Stimulated activated CD4-positive, alpha-beta T cell treated with anti-CD3 and anti-CD28 coated beads, Interleukin-2, amount 100 ng/mL, for 48 hours (primary cell): Measurements from ENCODE around the gene KRT1.
"Not testable (repeated sequence)": the region's sequence is repeated elsewhere in the genome, so short reads cannot be mapped to it uniquely, and the experiment has no call there.

ENCODE experiments used
- DNase-seq, 2 donors: peaks; one replicate each; pipeline ENCODE4 v3.0.0-alpha.2; 2020

The KRT1 gene

GRCh38 chr12:52681526-52682380 is 1.5 kb upstream of the KRT1 start:
- no peak for DNase-seq

GRCh38 chr12:52679875-52680274 is 332 bp downstream of the KRT1 start:
- DNase-seq, result no peak

- no peak for DNase-seq
Observed at GRCh38 chr12:52677671-52678070, 2.5 kb downstream of the KRT1 start.

GRCh38 chr12:52677126-52677525 is 3.1 kb downstream of the KRT1 start:
- no peak for DNase-seq

- DNase-seq, result no peak
Observed at GRCh38 chr12:52676163-52676562, 4.0 kb downstream of the KRT1 start.

- DNase-seq, result no peak
Observed at GRCh38 chr12:52675301-52675701, 4.9 kb downstream of the KRT1 start.

- no peak for DNase-seq
Observed at GRCh38 chr12:52674433-52674775, 5.8 kb downstream of the KRT1 start.

GRCh38 chr12:52673713-52674432 is 6.3 kb downstream of the KRT1 start:
- no peak for DNase-seq

GRCh38 chr12:52673217-52673616 is 7.0 kb downstream of the KRT1 start:
- no peak for DNase-seq

- no peak for DNase-seq
Observed at GRCh38 chr12:52672321-52672933, 7.8 kb downstream of the KRT1 start.

- no peak for DNase-seq
Observed at GRCh38 chr12:52670961-52671360, 9.2 kb downstream of the KRT1 start.

GRCh38 chr12:52670506-52670905 is 9.7 kb downstream of the KRT1 start:
- DNase-seq, result no peak

GRCh38 chr12:52669941-52670340 is 10.3 kb downstream of the KRT1 start:
- not testable (repeated sequence) for DNase-seq

GRCh38 chr12:52669426-52669825 is 10.8 kb downstream of the KRT1 start:
- DNase-seq, result no peak

GRCh38 chr12:52667931-52668330 is 12.3 kb downstream of the KRT1 start:
- DNase-seq, result no peak

- no peak for DNase-seq
Observed at GRCh38 chr12:52667509-52667908, 12.7 kb downstream of the KRT1 start.

GRCh38 chr12:52666471-52666870 is 13.7 kb downstream of the KRT1 start:
- DNase-seq, result no peak

- no peak for DNase-seq
Observed at GRCh38 chr12:52663420-52663819, 16.8 kb downstream of the KRT1 start.

- DNase-seq, result no peak
Observed at GRCh38 chr12:52662918-52663229, 17.3 kb downstream of the KRT1 start.

GRCh38 chr12:52662093-52662917 is 17.9 kb downstream of the KRT1 start:
- DNase-seq, result no peak

GRCh38 chr12:52661668-52662067 is 18.5 kb downstream of the KRT1 start:
- DNase-seq, result no peak

- no peak for DNase-seq
Observed at GRCh38 chr12:52660934-52661499, 19.2 kb downstream of the KRT1 start.

- DNase-seq, result no peak
Observed at GRCh38 chr12:52659951-52660350, 20.3 kb downstream of the KRT1 start.
